ENCODE measurements around the gene SMAD9. TPM values are rescaled to one million over a fixed set of nuclear protein-coding genes. Genes with fewer than 3 reads are reported as not detected.

SMAD9 gene
- total and polyA plus RNA-seq, 2 of the 13 experiments (the other 11 are each of a cell fraction or from before 2014, with no cell fraction given) = 4.2 to 7.7 TPM

GRCh38 chr13:36818804-36819738 is 101.0 kb downstream of the SMAD9 start, which contains the start of gene RFXAP (continued):
- TF ChIP-seq ZNF407 (CRISPR knock-in tag; IDR thresholded peaks at IDR 0.05; ENCODE audit: not compliant biosample characterization) (no peak), ZNF678 (CRISPR knock-in tag; IDR thresholded peaks at IDR 0.05) (no peak), SOX6 (IDR thresholded peaks at IDR 0.05) (no peak), SOX6 (CRISPR knock-in tag; IDR thresholded peaks at IDR 0.05) (no peak), TCF7L2 (IDR thresholded peaks at IDR 0.05; ENCODE audit: low read depth, low read length) (no peak), ZNF513 (CRISPR knock-in tag; conservative IDR thresholded peaks at IDR 0.05) (no peak), KDM2A (CRISPR knock-in tag; IDR thresholded peaks at IDR 0.05; ENCODE audit: borderline replicate concordance, low read depth) (peak; percentile 74), ZNF546 (CRISPR knock-in tag; conservative IDR thresholded peaks at IDR 0.05) (no peak), ZBTB26 (CRISPR knock-in tag; IDR thresholded peaks at IDR 0.05; ENCODE audit: borderline replicate concordance) (no peak), GLMP (CRISPR knock-in tag; IDR thresholded peaks at IDR 0.05; ENCODE audit: borderline replicate concordance) (no peak), FUBP1 (CRISPR knock-in tag; IDR thresholded peaks at IDR 0.05; ENCODE audit: borderline replicate concordance) (no peak), THAP7 (CRISPR knock-in tag; IDR thresholded peaks at IDR 0.05) (no peak)

Data from HepG2 (cell line).